Activated T-cell treated with anti-CD3 and anti-CD28 coated beads for 4 hours (primary cell): ENCODE data around the gene ETV3.
A peak's percentile ranks its signal among the peaks of the same experiment; 100 is the strongest.

Source experiments
- DNase-seq: peaks from one replicate; pipeline ENCODE4 v3.0.0-alpha.2; 2020

The ETV3 gene

DNA sequence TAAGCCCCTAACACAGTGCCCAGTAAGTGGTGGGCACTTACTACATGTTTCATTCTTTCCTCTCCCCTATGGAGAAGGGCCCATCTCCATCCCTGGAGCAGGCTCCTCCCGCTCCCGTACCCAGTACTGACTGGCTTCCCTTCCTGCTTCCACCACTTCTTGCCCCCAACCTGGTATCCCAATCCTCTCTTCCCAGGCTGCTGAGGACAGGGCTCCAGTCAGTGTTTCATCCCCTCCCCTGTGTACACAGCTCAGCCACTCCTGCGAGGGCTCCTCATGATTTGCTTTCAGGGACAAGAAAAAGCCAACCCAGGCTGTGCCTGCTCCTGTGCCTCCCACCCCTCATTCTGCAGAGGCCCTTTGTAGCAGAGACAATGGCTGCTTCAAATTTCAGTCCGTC is 20.8 kb upstream of the ETV3 start:
- DNase-seq: no peak

DNA sequence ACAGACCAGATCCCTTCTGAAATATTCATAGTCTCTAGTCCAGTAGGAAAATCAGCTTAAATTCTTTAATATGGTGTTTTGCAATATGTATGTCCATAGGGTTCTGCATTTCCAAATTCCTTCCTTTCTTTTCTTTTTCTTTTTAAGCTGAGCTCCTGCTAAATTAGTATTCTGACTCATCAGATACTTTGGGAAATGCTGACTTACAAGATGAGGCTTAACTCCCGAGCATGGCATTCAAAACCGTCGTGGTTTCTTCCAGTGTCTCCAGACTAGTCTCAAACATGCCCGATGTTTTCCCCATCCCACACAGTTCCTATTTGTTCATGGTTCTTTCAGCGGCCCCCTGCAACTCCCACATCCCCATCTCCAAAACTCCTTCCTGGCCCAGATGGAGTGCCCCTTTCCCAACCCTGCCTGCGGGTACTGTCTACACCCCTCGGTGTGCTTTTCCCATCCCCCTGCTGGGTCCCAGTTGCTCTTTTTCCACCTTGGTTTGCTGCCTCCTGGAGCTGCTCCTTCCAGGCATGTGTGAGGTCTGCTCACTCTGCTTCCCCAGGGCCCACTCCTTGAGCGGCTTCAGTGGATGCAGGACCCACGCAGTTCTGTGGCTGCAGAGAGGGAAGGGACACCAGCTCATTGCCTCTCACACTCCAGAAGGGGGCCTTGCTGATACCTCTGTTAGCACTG is 19.5 kb upstream of the ETV3 start:
- no peak for DNase-seq

DNA sequence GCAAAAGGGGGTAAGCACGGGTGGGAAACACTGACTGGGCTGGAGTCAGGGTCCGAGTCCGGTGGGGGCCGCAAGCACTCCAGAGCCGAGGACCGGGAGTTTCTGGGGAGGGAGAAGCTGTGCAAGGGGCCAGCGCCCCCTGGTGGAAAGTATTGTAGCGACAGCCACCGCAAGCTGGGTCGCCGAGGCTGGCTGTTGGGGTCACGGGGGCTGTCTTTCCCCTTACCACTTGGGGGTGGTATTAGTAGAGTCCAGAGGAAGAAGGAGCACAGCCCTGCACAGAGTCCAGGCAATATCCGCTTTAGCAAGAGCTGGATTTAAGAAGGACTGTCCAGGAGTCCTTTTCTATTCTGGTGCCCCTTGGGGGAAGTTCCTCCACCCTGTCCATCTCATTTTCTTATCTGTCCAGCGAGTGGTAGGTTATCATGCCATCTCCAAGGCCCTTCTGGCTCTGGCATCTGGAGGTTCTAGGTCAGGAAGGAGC is 17.9 kb upstream of the ETV3 start:
- peak; percentile 69 for DNase-seq

DNA sequence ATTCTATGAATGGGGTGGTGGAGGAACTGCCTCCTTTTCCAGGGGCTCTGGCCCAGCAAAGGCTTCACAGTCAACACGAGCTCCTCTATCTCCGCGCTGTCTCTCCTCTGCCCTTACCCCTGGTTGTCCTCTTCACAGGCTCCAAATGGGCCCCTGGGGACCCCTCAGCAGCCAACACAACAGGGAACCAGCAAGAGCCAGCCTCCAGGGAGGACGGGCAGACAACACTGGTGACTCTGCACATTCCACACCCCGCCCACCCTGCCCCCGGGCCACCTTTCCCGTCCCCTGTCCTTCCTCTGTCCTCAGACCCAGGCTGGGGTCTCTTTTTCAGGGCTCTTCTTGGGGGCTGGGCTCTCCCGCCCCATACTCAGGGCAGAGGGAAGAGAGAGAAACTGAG is 17.5 kb upstream of the ETV3 start:
- no peak for DNase-seq

DNA sequence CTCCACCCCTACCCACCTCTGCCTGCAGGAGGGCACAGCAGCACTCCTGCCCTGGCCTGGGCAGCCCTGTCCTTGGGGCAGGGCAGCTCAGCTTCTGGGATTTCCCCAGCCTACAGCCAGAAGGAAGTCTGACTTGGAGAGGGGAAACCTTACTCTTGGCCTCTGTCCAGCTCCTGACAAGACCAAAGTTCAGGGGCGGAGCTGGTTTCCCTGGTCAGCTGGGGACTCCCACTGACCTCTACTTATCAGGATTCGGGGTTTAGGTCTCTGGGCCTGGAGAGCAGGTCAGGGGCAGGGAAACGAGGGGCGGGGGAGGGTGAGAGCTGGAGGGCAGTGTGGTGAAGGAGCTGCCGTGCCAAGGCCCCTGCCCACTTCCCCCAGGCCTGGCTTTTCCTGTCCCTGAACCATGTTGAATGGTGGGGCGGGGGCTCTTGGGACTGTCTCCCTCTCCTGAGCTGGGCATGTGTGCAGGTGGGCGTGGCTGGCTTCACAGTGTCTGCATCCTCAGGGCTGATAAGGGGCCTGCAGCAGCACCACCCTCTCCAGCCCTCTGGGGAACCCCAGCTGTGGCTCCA is 16.8 kb upstream of the ETV3 start:
- no peak for DNase-seq

DNA sequence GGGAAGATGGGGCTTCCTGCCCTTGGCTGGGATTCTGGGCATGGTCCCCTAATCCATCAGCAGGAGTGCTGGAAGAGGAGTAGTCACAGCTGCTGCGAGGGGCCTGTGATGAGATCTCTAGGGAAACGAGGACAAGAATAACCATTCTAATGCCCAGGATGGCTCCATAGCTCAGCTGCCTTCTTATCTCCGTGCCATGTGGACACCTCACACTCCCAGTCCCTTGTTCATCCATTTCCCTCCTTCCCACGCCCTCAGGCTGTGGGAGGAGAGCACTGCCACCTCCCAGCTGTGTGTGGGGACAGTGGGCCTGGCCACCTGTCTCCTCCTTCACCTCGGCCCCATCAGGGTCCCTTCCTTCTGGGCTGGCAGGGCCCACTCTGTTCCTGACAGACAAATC is 16.1 kb upstream of the ETV3 start:
- no peak for DNase-seq

DNA sequence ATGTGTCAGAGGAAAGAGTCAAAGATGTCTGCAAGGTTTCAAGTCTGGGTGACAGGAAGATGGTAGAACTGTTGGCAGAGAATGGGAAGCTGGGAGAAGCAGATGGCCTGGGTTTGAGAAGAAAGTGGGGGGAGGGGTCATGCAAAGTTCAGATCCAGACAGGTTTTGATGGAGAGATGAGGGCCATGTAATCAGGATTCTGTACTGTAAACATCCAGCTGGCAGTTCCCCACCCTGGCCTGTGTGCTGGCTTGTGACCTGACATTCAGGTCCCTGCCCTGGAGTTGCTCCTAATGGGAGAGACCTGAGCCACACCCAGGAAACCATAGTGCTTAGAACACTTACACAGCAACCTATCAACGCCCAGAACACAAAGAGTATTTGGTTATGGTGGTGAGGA is 15.6 kb upstream of the ETV3 start:
- DNase-seq: no peak

DNA sequence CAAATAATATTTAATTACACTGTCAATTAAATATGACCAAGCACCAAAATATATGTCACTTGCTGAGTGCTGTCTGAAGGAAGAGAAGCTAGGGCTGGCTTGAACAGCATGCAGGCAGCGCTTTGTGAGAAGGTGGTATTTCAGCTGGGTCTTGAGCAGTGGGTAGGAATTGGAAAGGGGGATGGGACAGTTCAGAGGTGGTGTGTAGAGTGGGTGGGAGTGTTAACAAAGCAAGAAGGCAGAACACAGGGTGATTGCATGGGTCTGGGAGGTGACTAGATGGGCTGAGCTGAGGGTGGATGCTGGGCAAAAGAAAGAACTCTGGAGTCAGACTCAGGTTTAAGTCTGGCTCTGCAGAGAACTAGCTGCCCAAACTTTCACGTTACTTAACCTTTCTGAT is 14.3 kb upstream of the ETV3 start:
- no peak for DNase-seq

DNA sequence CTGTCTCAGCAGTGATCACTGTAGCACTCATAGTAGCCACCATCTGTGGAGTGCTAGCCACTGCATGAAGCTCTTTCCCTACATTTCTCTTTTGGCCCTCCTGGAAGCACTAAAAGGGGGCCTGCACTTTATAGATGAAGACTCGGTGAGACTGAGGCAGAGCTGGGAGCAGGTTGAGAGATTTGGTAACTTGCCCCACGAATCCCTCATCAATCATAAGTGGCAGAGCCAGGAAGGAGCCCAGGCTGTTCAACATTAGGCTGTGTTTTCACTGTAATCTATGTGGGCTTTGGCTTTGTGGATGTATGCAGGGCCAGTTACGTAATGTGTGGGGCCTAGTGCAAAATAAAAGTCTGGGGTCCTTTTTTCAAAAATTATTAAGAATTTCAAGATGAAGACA is 13.3 kb upstream of the ETV3 start:
- DNase-seq: no peak

DNA sequence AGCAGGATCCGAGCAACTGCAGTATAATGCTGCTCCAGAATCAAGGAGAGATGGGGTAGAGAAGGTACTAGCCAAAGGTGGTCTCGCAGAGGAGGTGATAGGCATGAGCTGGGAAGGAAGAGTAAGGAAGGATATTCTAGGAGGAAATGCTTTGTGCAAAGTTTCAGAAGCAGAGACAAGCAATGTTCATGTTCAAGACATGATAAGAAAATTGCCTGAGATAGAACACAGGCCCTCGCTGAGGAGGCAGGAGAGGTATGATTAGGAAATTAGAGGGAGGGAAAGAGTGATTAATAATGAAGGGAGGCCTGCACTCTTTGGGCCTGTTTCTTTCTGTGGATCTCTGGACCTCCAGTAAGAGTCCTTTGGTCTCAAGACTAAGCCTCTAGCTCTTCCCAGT is 12.9 kb upstream of the ETV3 start:
- DNase-seq: no peak

DNA sequence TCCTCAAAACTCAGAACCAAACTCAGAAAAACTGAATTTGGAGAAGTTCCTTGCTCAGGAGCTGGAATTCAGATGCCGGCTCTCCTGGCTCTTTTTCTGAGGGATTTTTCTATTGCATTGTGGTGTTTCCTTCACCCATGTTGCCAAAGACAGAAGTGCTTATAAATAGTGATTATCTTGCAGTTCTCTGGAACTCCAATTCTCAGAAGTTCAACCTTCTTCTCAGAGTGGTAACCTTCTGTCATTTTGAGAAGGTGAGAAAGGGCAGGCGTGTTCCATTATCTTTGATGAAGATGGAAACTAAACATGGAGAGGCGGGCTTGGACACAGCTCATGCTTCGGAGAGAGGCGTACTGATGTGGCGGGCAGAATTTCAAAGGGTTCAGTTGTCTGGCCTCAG is 12.4 kb upstream of the ETV3 start:
- DNase-seq: no peak

DNA sequence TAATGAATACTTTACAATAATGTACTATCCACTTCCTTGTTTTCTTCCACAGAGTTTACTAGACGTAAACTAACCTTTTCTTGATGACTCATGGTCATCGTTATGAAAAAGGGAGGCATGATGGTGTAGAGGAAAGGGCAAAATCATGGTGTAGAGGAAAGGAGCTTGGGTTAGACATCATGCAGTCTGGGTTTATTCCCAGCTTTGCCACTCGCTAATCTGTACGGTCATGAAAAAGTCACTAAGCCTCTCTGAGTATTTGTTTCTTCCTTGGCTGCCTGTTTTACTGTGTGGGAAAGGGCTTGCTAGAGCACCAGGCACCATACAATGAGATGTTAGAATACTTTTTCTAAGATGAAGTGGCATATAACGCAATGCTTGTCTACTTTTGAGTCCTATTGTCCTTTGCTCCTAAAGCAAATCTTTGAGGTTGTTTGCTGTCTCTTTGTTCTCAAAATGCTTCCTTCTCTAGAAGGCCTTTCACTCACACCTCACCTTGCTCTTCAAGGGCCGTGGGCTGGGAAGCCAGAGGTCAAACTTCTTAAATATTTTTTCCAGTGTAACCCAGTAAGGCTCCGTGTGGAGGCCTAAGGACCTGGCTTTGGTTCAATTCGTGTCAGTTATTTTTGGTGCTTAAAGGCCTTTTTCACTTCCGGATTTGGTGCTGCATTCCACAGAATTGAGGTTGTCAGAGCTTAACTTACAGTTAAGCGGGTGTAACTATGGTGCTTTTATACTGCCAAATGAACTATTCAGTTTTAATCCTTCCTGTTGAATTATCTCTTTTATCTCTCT is 9.9 kb upstream of the ETV3 start:
- DNase-seq: no peak

DNA sequence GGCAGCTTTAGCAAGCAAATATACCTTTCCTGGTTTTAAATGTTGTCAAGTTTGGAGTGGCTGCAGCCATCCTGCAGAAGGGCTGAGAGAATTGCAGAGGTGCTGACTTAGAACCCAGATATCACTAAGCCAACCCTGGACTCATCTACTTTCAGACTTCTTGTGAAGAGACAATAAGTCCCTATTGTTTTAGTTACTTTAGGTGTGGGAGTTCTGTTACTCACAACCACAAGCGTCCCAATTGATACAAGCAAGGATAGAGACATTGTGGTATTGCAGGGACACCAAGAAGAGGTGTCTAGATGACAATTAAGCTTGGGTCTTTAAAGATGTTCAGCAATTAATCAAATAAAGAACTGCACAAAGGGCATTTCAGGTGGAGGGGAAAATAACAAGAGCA is 8.8 kb upstream of the ETV3 start:
- no peak for DNase-seq

DNA sequence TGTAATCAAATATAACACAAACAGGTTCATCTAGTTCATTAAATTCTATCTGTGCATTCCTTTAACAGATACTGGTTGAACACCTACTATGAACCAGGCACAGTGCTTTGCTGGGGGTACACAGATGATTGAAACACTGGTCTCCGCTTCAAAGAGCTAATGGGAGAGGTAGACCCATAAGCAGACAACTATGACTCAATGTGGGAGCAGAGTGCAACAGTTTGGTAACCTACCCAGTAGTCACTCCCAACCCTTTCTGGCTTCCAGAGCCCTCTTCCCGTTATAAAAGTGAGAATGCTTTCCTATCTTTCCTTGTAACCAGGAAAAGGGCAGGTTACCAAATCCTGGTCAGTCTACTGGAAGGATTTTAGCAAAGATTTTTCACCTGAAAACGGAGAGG is 8.0 kb upstream of the ETV3 start:
- DNase-seq: no peak

DNA sequence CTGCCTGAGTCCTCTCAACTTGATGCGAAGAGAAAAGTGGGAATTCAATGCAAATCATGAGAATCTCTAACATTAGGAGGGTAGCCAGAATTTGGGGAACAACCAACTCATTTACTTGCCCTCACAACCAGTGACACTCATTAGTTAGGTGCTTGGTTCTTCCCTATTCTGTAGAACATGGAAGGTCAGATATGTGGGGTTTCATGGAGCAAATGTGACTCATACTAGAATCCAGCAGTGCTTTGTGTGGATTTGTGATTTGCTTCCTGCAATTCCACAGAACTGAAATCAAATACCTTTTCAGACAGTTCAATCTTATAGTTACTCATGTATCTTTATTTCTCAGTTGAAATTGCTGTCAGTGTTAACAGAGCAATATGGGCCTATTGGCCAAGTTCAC is 6.9 kb upstream of the ETV3 start:
- DNase-seq: no peak

DNA sequence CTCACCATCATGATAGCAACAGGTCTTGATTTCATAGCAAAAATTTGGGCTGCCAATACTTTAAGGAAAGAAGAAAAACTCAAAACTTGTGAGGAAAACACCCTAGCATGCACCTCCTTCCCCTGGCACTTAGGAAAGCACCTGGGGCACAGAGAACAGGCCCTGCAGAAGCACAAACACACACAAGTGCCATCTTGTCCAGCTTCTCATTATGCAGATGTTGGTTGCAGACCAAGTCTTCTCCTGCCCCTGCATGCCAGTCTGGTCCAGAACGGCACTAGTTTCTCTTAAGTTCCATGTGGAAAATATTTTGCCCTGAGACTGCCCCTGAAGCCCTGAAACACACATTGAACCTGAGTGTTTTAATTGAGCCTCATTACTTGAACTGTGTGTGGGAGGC is 6.3 kb upstream of the ETV3 start:
- DNase-seq: no peak

DNA sequence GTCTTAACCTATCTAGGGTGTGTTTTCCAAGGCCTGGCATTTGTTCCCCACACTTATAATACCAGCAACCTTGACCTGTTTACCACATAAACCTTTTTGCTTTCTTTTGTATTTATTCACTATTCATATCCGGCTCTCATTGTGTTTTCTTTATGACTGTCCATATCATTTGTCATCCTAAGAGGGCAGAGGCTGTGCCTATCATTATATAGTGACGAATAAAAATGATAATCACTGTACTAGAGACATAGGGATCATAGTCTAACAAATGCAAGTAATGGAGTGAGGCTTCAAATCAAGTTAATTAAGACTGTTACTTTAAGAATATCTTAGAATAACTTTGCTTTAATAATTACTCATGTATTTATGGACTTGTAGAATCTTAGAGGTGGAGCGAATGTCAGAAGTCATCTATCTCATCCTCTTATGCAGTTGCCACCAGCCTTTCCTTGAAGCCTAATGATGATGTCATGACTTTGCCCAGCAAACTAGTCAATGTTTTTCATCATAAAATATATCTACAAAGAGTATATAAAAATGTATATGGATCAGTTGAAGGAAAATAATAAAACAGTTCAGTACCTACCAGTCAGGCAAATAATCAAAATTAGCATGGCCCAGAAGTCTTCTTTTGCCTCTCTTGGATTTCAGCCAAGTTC is 4.7 kb upstream of the ETV3 start:
- DNase-seq: no peak

DNA sequence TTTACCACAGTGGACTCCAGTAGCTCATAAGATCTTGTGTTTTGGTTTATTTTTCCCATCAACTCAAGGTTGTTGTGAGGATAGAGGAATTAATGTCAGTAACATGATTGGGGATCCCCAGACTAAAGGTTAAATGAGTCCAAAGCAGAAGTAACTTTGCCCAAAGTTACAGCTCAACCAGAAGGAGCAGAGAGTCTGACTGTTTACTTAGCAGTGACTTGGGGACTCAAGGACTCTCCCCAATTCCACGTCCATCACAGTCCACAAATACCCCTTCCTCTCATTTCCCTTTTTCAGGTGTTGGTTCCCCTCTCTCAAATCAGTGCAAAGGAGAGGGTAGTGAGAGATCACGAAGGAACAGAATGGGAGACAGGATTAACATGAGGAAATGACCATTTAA is 4.0 kb upstream of the ETV3 start:
- no peak for DNase-seq

DNA sequence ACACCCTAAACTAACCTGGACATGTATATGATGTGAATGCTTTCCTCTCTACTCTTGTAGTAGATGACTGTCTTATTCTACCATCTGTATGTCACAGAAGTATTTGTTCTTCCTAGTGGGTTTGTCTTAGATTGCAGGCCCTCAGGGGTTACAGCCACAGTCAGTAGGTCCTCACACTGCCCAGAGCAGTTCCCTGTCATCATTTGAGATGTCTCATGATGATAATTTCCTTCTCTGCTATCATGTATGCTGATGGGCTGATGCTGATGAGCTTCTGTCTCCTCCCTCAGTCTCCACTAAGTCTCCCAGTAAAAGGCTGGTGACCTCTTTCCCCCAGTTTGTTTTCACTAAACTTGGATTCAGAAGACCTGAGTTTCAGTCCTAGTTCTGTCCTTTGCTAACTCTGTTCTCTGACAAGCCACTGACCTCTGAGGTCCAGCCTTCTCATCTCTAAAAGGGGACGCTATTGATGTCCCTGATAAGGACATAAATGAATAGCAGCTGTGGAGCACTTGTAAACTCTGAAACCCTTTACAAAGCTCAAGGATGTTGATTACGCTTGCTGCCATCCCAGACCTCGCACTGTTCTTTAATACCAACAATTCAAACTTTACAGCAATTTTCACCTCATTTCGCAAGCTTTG is 3.1 kb upstream of the ETV3 start:
- DNase-seq: no peak

DNA sequence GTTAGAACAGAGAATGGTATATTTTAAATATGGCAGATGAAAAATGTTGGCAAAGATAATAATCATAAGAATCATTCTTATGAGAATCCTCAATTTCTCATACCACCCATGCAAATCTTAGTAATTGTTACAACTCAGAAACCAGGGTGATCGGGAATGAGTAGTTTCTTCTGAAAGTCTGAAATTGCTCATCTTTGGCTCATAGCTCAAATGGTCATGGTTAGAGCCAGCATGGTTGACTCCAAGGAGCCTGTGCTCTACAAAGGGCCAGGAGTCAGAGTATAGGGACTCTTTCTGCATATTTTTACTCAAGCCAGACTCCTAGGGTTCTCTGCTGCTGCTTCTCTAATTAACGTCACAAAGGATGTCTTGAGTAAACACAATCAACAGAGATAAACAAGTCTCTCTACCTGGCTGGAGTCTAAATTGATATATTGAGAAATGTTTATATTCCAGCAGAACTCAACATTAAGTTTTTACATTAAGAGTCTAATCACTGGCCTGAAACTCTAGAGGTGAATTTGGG is 1.9 kb upstream of the ETV3 start:
- DNase-seq: no peak

DNA sequence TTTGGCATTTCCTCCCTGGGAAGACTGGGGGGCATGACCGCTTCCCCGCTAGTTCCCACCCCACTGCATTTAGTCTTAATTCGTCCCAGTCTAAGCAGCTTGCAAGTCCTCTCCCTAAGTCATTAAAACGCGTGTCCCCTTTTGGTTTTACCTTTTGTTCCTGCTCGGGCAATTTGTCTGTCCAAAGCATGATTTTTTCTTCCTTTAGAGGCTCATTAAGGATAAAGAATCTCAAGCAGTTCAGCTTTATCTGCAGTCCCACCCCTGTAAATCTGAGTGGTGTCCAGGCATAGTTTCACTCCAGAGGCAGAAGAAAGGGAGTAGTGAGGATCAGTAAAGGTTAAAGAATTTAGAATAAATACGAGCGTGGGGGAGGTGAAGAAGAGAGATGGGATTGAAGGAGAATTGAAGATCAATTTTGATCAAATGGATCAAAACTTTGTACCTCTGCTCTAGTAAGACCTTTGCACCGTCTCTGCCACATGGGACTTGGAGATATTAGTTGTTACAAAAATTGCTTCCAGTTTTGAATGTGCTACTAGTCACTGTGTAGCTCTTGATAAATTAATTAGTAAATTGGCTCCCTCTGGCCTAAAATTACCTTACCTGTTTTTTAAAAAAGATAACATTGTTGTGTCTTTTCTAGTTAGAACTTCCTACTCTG is 989 bp upstream of the ETV3 start:
- DNase-seq: no peak

DNA sequence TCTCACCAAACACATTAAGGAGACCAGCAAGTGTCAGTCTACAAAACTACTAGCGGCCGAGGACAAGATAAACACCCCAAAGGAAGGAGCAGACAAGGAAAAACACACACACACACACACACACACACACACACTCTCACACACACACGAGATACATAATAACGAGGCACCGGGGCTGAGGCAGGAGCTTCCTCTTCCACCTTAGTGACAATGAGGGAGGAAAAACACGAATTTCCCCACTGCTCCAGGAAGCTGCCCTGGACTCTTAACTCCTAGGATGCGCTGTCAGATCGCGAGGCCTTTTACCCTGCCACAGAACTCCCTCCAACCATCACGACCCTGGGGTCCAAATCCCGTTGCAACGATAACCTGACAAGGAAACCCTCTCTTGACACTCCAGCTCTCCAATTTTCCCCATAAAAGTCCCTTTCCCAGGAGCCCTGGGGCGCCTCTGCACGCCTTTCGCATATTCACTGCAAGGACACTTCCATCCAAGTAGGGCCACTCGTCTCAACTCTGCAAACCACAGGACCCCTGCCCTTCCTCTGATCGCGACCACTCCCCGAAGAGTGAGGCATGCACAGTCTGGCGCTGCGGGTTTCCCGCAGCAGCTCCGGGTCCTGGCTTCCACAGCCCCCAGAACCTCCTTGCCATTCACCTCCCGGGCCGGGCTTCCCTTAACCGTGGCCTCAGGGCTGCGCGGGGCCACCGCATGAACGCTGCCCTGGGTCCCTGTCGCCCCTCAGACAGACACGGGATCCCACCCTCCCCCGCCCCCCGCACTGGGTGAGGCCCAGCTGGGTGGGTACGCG is 581 bp downstream of the ETV3 start:
- DNase-seq: no peak
